ENCODE measurements around the gene FAM221A.

- TF ChIP-seq BHLHE40 (IDR thresholded peaks at IDR 0.05; ENCODE audit: borderline replicate concordance), result no peak
- TF ChIP-seq FOXM1 (IDR thresholded peaks at IDR 0.05; ENCODE audit: borderline replicate concordance), result no peak
- no peak for TF ChIP-seq FOXK2 (IDR thresholded peaks at IDR 0.05)
Measured at GRCh38 chr7:23712368-23713284, 32.6 kb downstream of the FAM221A start.
